Muscle layer of colon (tissue), 2 donors: Measurements from ENCODE around the gene OR1J4.
"Not testable (repeated sequence)": the region's sequence is repeated elsewhere in the genome, so short reads cannot be mapped to it uniquely, and the experiment has no call there.

Experiments
- H3K27ac ChIP-seq: one replicate; pipeline ENCODE4 v1.7.0; 2013; ENCODE audit warnings: low read depth, mild to moderate bottlenecking, low read length, moderate library complexity
- H3K27me3 ChIP-seq, 2 donors: one replicate each; pipeline ENCODE4 v1.7.0; 2013; ENCODE audit warnings: low read length in 2 of 2, mild to moderate bottlenecking in 2 of 2; ENCODE audit not compliant: insufficient read depth in 2 of 2, control insufficient read depth in 1 of 2
- H3K36me3 ChIP-seq: one replicate; pipeline ENCODE4 v1.7.0; 2013; ENCODE audit warnings: mild to moderate bottlenecking, low read length; ENCODE audit not compliant: insufficient read depth
- H3K4me1 ChIP-seq: one replicate; pipeline ENCODE4 v1.7.0; 2013; ENCODE audit warnings: mild to moderate bottlenecking, low read length; ENCODE audit not compliant: insufficient read depth
- H3K4me3 ChIP-seq, 2 donors: one replicate each; pipeline ENCODE4 v1.7.0; 2013; ENCODE audit warnings: low read length in 2 of 2, low read depth in 1 of 2, mild to moderate bottlenecking in 1 of 2, moderate library complexity in 1 of 2
- H3K9ac ChIP-seq: one replicate; pipeline ENCODE4 v1.7.0; 2013; ENCODE audit warnings: low read length
- H3K9me3 ChIP-seq: one replicate; pipeline ENCODE4 v1.7.0; 2013; ENCODE audit warnings: mild to moderate bottlenecking, low read length
- donor health status: abdominal sarcoma.
- donor health status: Adenocarcinoma of cecum.

OR1J4 gene

GRCh38 chr9:122527193-122527592 lies 8.3 kb downstream of the OR1J4 start, which contains the start of gene OR1N1:
Gene OR1N1, minus strand, starts transcription at chr9:122527293. Its CDS starts 0 bp downstream, at chr9:122527293.
- Histone ChIP-seq H3K4me1 (no peaks in the 10 kb centered on the region), H3K9me3 (no peaks in the 10 kb centered on the region), H3K27me3 (no peaks in the 10 kb centered on the region), H3K9ac (no peak within 1 kb of the TSS), H3K4me3 (no peak within 1 kb of the TSS), H3K27ac (no peak within 1 kb of the TSS), H3K36me3 (no peaks in the 10 kb centered on the region)

DNA sequence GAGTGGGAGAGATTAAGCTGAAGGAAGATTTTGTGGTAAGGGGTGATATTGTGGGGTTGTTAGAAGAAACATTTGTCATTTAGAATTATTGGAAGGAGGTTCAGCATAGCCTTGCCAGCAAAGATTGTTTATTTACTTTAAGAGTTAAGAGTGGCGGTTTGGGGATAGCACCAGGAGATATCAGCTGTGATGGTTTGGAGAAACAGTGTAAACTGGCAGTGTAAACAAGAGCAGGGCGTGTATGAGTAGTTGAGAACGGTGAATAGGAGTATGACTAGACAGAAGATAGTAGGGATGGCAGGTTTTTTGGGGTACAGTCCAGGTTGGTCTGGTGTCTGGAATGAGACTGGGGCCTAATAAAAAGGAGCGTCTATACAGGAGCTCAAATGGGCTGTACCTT lies 12.2 kb downstream of the OR1J4 start:
- not testable (repeated sequence) for H3K4me1 ChIP-seq, H3K36me3 ChIP-seq, H3K27ac ChIP-seq, H3K27me3 ChIP-seq, H3K9me3 ChIP-seq, H3K9ac ChIP-seq, H3K4me3 ChIP-seq

DNA sequence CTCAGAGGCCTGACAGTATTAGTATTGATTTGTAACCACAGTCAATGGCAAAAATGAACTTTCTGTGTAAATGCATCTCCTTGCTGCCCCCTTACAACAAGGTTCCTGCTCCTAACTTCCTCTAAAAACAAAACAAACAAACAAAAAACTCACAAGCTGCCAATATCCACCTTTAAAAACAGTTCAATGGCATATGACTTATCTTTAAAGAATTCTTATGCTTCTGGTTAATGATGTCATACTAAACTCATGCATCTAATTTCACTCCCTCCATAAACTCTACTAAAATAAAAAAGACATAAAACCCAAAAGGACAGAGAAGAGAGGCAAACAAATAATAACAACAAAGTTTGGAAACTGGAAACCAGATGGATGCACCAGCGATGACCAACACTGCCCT lies 17.2 kb downstream of the OR1J4 start:
- Histone ChIP-seq H3K27me3 (no peaks in the 10 kb centered on the region), H3K9me3 (no peaks in the 10 kb centered on the region), H3K9ac (no peak overlapping the region), H3K4me3 (no peak overlapping the region), H3K36me3 (no peaks in the 10 kb centered on the region), H3K27ac (no peak overlapping the region), H3K4me1 (no peaks in the 10 kb centered on the region)

GRCh38 chr9:122537066-122537465 lies 18.1 kb downstream of the OR1J4 start:
- H3K36me3 ChIP-seq, H3K27me3 ChIP-seq, H3K9me3 ChIP-seq, H3K4me1 ChIP-seq, H3K4me3 ChIP-seq, H3K9ac ChIP-seq, H3K27ac ChIP-seq: not testable (repeated sequence)

DNA sequence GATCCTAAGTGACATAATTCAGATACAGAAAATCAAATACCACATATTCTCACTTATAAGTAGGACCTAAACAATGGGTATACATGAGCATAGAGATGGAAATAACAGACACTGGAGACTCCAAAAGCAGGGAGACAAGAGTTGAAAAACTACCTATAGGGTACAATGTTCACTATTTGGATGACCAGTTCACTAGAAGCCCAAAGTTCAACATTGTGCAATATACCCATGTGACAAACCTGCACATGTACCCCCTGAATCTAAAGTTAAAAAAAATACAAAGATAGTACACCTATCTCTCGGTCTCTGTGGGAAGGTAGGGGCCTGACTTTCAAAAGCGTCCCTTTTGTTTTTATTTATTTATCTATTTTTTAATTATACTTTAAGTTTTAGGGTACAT lies 19.8 kb downstream of the OR1J4 start:
- Histone ChIP-seq H3K4me3 (no peak overlapping the region), H3K9ac (no peak overlapping the region), H3K36me3 (no peaks in the 10 kb centered on the region), H3K4me1 (no peaks in the 10 kb centered on the region), H3K9me3 (no peaks in the 10 kb centered on the region), H3K27me3 (no peaks in the 10 kb centered on the region), H3K27ac (no peak overlapping the region)

GRCh38 chr9:122546196-122546595 lies 27.3 kb downstream of the OR1J4 start:
- no peaks in the 10 kb centered on the region for H3K27me3 ChIP-seq

GRCh38 chr9:122551371-122551770 lies 32.4 kb downstream of the OR1J4 start:
- H3K4me1 ChIP-seq = no peaks in the 10 kb centered on the region
- no peak overlapping the region for H3K4me3 ChIP-seq
- H3K27ac ChIP-seq = no peak overlapping the region
- no peaks in the 10 kb centered on the region for H3K27me3 ChIP-seq
- no peak overlapping the region for H3K9ac ChIP-seq
- H3K9me3 ChIP-seq = no peaks in the 10 kb centered on the region
- no peaks in the 10 kb centered on the region for H3K36me3 ChIP-seq

More at GRCh38 chr9:122546196-122546595, 27.3 kb downstream of the OR1J4 start:
- no peak overlapping the region for H3K27ac ChIP-seq
- no peaks in the 10 kb centered on the region for H3K36me3 ChIP-seq
- H3K9me3 ChIP-seq = no peaks in the 10 kb centered on the region
- no peak overlapping the region for H3K4me3 ChIP-seq
- no peak overlapping the region for H3K9ac ChIP-seq
- H3K4me1 ChIP-seq = no peaks in the 10 kb centered on the region

GRCh38 chr9:122552812-122553211 lies 33.9 kb downstream of the OR1J4 start, which contains the start of gene OR1N2:
Gene OR1N2, plus strand, starts transcription at chr9:122553112. Its CDS starts 100 bp downstream, at chr9:122553212.
- H3K36me3 ChIP-seq = no peaks in the 10 kb centered on the region
- H3K4me3 ChIP-seq = no peak within 1 kb of the TSS
- H3K27ac ChIP-seq = no peak within 1 kb of the TSS
- H3K9ac ChIP-seq = no peak within 1 kb of the TSS
- H3K4me1 ChIP-seq = no peaks in the 10 kb centered on the region
- no peaks in the 10 kb centered on the region for H3K27me3 ChIP-seq
- H3K9me3 ChIP-seq = no peaks in the 10 kb centered on the region

DNA sequence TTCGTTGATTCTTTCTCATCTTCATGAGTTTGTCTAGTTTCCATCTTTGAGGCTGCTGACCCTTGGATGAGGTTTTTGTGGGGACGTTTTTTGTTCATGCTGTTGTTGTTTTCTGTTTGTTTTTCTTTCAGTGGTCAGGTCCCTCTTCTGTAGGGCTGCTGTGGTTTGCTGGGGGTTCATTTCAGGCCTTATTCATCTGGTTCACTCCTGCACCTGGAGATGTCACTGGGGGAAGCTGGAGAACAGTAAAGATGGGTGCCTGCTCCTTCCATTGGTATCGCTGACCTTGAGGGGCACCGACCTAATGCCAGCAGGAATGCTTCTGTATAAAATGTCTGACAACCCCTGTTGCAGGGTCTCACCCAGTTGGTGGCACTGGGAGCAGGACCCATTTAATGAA lies 42.5 kb downstream of the OR1J4 start:
- Histone ChIP-seq H3K4me3 (no peak overlapping the region), H3K27ac (no peak overlapping the region), H3K4me1 (no peaks in the 10 kb centered on the region), H3K9me3 (peaks cover 5% of the 10 kb centered on the region), H3K36me3 (no peaks in the 10 kb centered on the region), H3K9ac (no peak overlapping the region), H3K27me3 (no peaks in the 10 kb centered on the region)

- H3K36me3 ChIP-seq = no peaks in the 10 kb centered on the region
- no peak overlapping the region for H3K4me3 ChIP-seq
- H3K9me3 ChIP-seq = peaks cover 5% of the 10 kb centered on the region
- no peak overlapping the region for H3K27ac ChIP-seq
- no peak overlapping the region for H3K9ac ChIP-seq
- H3K27me3 ChIP-seq = no peaks in the 10 kb centered on the region
- no peaks in the 10 kb centered on the region for H3K4me1 ChIP-seq
Measured at GRCh38 chr9:122562134-122562760, 43.3 kb downstream of the OR1J4 start.

DNA sequence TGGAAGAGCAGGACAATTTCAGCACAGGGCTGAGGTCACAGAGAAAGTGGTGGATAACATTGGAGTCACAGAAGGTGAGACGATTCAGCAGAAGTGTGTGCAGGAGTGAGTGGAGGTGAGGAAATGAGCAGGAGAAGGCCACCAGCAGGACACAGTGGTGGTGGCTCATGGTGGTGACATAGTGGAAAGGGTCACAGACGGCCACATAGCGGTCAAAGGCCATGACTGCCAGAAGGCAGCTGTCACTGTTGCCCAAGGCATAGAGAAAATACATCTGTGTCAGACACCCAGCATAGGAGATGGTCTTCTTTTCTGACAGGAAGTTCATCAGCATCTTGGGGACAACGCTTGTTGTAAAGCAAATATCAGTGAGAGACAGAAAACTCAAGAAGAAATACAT lies 49.0 kb downstream of the OR1J4 start:
- Histone ChIP-seq H3K36me3 (no peaks in the 10 kb centered on the region), H3K9me3 (peaks cover 5% of the 10 kb centered on the region), H3K27ac (no peak overlapping the region), H3K27me3 (no peaks in the 10 kb centered on the region), H3K4me3 (no peak overlapping the region), H3K4me1 (no peaks in the 10 kb centered on the region), H3K9ac (no peak overlapping the region)
